ENCODE data around the gene DENND4B. TPM values are rescaled to one million over a fixed set of nuclear protein-coding genes. Genes with fewer than 3 reads are reported as not detected.

Gene DENND4B
- total and polyA plus RNA-seq, 10 of the 15 experiments (the other 5 are each of a cell fraction or from before 2014, with no cell fraction given) = 12.0 to 74.8 (median 22.7) TPM

- no peak for TF ChIP-seq E2F8 (IDR thresholded peaks at IDR 0.05; ENCODE audit: low read depth, partially characterized antibody)
These were observed 5.3 kb upstream of the DENND4B start (continued) for GRCh38 chr1:153951801-153952200.

- peaks cover 10% of the 10 kb centered on the region; the same call in 1 of the 2 replicates for H4K20me1 ChIP-seq (ENCODE audit: control insufficient read depth, insufficient read depth)
- H3K4me2 ChIP-seq (ENCODE audit: control insufficient read depth, insufficient read depth) = no peak overlapping the region
- ChIA-PET POLR2A (interaction anchor here (1.3 kb wide), 1 partner anchor 153 kb away, joined by 4 read pairs; no protein-coding TSS in a partner anchor), SMC1A (ENCODE audit: uncharacterized antibody, unreplicated experiment) (interaction anchor here (1.0 to 2.1 kb wide), 2 partner anchors 11 to 158 kb away, joined by 3 to 5 read pairs; no protein-coding TSS in a partner anchor), RAD21 (ENCODE audit: unreplicated experiment) (no interaction called here), CTCF (interaction anchor here (1.7 kb wide), 1 partner anchor 22 kb away, joined by 3 read pairs; no protein-coding TSS in a partner anchor)
- in situ Hi-C loops (cut with MboI) (no loop called here), intact Hi-C loops (cut with micrococcal nuclease; ENCODE audit: unreplicated experiment) (no loop called here)
- H3K79me2 ChIP-seq (ENCODE audit: control insufficient read depth, insufficient read depth, low read length) = peaks cover 33% of the 10 kb centered on the region
- H3K36me3 ChIP-seq (ENCODE audit: control insufficient read depth in 2 of 2, insufficient read depth in 2 of 2, low read length in 1 of 2) = peaks cover 33 to 38% of the 10 kb centered on the region in 2 experiments; a peak in 3 of 4 replicates
- no peaks in the 10 kb centered on the region for H3K9me3 ChIP-seq (replicated peaks; ENCODE audit: control insufficient read depth, insufficient read depth, low read length)
- ATAC-seq (no peak), DNase-seq (ENCODE audit: low read depth, low spot score) (no peak), FAIRE-seq (no peak)
- H3K4me1 ChIP-seq (ENCODE audit: control insufficient read depth, insufficient read depth, low read length) = peaks cover 13% of the 10 kb centered on the region
- no TSS peak for BruUV-seq (replicated peaks)
- no peaks in the 10 kb centered on the region for H3K27me3 ChIP-seq (replicated peaks in 1 of 2; ENCODE audit: control insufficient read depth in 2 of 2, insufficient read depth in 2 of 2, low read length in 1 of 2)
- no peak overlapping the region for H3K4me3 ChIP-seq
- TF ChIP-seq RCOR1 (conservative IDR thresholded peaks at IDR 0.05; ENCODE audit: low read depth, low read length) (no peak), PRDM15 (CRISPR knock-in tag; IDR thresholded peaks at IDR 0.05) (no peak), RUNX3 (IDR thresholded peaks at IDR 0.05; ENCODE audit: low read length) (no peak), BCLAF1 (IDR thresholded peaks at IDR 0.05) (no peak), SIX5 (IDR thresholded peaks at IDR 0.05; ENCODE audit: low read depth, low read length, severe bottlenecking) (no peak), HDAC6 (IDR thresholded peaks at IDR 0.05; ENCODE audit: unreplicated experiment) (no peak)
- H2AFZ ChIP-seq (ENCODE audit: control insufficient read depth, low read depth, low read length) = no peak overlapping the region
- WGBS (ENCODE audit: insufficient coverage, insufficient replicate concordance, low lambda C conversion rate, missing lambda C conversion rate) = 73% methylated on average over 10 of the region's 11 CpGs
- H3K27ac ChIP-seq (ENCODE audit: control insufficient read depth, insufficient read depth) = no peak overlapping the region
- no peak overlapping the region for H3K9ac ChIP-seq (ENCODE audit: control insufficient read depth, insufficient read depth, low read length)
These were observed 4.7 kb upstream of the DENND4B start for GRCh38 chr1:153951183-153951582.

All from GM12878 (cell line).